Neural progenitor cell (in vitro differentiated cells): Measurements from ENCODE around the gene IBA57. TPM values are rescaled to one million over a fixed set of nuclear protein-coding genes. Genes with fewer than 3 reads are reported as not detected.
"Not testable (repeated sequence)": the region's sequence is repeated elsewhere in the genome, so short reads cannot be mapped to it uniquely, and the experiment has no call there.

ENCODE experiments used
- DNase-seq: peaks from one replicate; pipeline ENCODE4 v3.0.0-alpha.2; 2016; ENCODE audit warnings: low spot score
- H2AFZ ChIP-seq: fragments of 200-600 bp; sonication (generic); replicated peaks from 2 replicates; pipeline ENCODE4 v1.6.1; 2016; ENCODE audit warnings: antibody characterized with exemption
- H3F3A ChIP-seq: fragments of 200-600 bp; sonication (generic); 2 replicates; pipeline ENCODE4 v1.6.1; 2016; ENCODE audit warnings: antibody characterized with exemption, low read depth
- H3K27ac ChIP-seq: fragments of 200-600 bp; sonication (generic); 2 replicates; pipeline ENCODE4 v1.5.1; 2016; ENCODE audit warnings: mild to moderate bottlenecking
- H3K27me3 ChIP-seq: fragments of 200-600 bp; sonication (generic); 2 replicates; pipeline ENCODE4 v1.6.1; 2016; ENCODE audit warnings: mild to moderate bottlenecking, moderate library complexity
- H3K36me3 ChIP-seq: fragments of 200-600 bp; sonication (generic); 2 replicates; pipeline ENCODE4 v1.5.1; 2016
- H3K4me1 ChIP-seq: fragments of 200-600 bp; sonication (generic); 2 replicates; pipeline ENCODE4 v1.6.1; 2016; ENCODE audit warnings: mixed run types
- H3K4me2 ChIP-seq: fragments of 200-600 bp; sonication (generic); 2 replicates; pipeline ENCODE4 v1.6.1; 2016
- H3K4me3 ChIP-seq: fragments of 200-600 bp; sonication (generic); 2 replicates; pipeline ENCODE4 v1.5.1; 2016
- H3K79me2 ChIP-seq: fragments of 200-600 bp; sonication (generic); 2 replicates; pipeline ENCODE4 v1.6.1; 2016; ENCODE audit warnings: low read depth
- H3K9ac ChIP-seq: fragments of 200-600 bp; sonication (generic); 2 replicates; pipeline ENCODE4 v1.6.1; 2016
- H3K9me3 ChIP-seq: fragments of 200-600 bp; sonication (generic); 2 replicates; pipeline ENCODE4 v1.5.1; 2016; ENCODE audit warnings: low read depth
- H4K20me1 ChIP-seq: fragments of 200-600 bp; sonication (generic); 2 replicates; pipeline ENCODE4 v1.6.1; 2016; ENCODE audit warnings: low read depth
- H3K27ac Mint-ChIP-seq: 3 replicates; pipeline ENCODE4 v1.8.0; 2021; ENCODE audit warnings: mixed read lengths
- H3K27me3 Mint-ChIP-seq: 2 replicates; pipeline ENCODE4 v1.8.0; 2022; ENCODE audit warnings: low read depth, mild to moderate bottlenecking, inconsistent platforms, moderate library complexity, mixed read lengths; ENCODE audit not compliant: insufficient read depth
- H3K36me3 Mint-ChIP-seq: 3 replicates; pipeline ENCODE4 v1.8.0; 2021; ENCODE audit warnings: mixed read lengths
- H3K4me1 Mint-ChIP-seq: 3 replicates; pipeline ENCODE4 v1.8.0; 2021; ENCODE audit warnings: mixed read lengths
- H3K4me3 Mint-ChIP-seq: 3 replicates; pipeline ENCODE4 v1.8.0; 2021; ENCODE audit warnings: mild to moderate bottlenecking, moderate library complexity, mixed read lengths
- H3K9me3 Mint-ChIP-seq: 3 replicates; pipeline ENCODE4 v1.8.0; 2020; ENCODE audit warnings: mixed read lengths
- CTCF ChIP-seq: fragments of 200-600 bp; sonication (generic); IDR thresholded peaks from 2 replicates; pipeline ENCODE4 v1.5.1; 2017; ENCODE audit warnings: antibody characterized with exemption, mild to moderate bottlenecking
- EZH2 ChIP-seq: fragments of 200-600 bp; sonication (generic); IDR thresholded peaks from 2 replicates; pipeline ENCODE4 v1.6.1; 2017; ENCODE audit warnings: antibody characterized with exemption, mild to moderate bottlenecking, moderate library complexity
- EZH2phosphoT487 ChIP-seq: fragments of 200-600 bp; sonication (generic); IDR thresholded peaks from 2 replicates; pipeline ENCODE4 v1.6.1; 2017; ENCODE audit warnings: antibody characterized with exemption
- total RNA-seq: library from RNA; depleted of rRNA; stranded (reverse); fragments of >200 nt; gene quantifications from 2 replicates; pipeline ENCODE4 v1.2.3, GENCODE V29; 2015; ENCODE audit warnings: low replicate concordance

The IBA57 gene
- total RNA-seq, 1 donor from 2014 or later: 2.2 TPM

GRCh38 chr1:228182296-228183030, 16.9 kb downstream of the IBA57 start:
- Histone ChIP-seq H3K79me2 (no peaks in the 10 kb centered on the region), H3K27ac (no peak overlapping the region), H3K4me2 (no peak overlapping the region), H3K4me3 (no peak overlapping the region), H3F3A (no peaks in the 10 kb centered on the region), H3K36me3 (no peaks in the 10 kb centered on the region), H3K4me1 (no peaks in the 10 kb centered on the region), H3K9ac (no peak overlapping the region), H3K27me3 (no peaks in the 10 kb centered on the region), H2AFZ (no peak overlapping the region), H3K9me3 (no peaks in the 10 kb centered on the region), H4K20me1 (no peaks in the 10 kb centered on the region)
- Mint-ChIP-seq H3K36me3 (peaks cover 2% of the 10 kb centered on the region), H3K4me1 (peaks cover 14% of the 10 kb centered on the region), H3K4me3 (no peak overlapping the region), H3K27me3 (peaks cover 4% of the 10 kb centered on the region), H3K27ac (no peak overlapping the region), H3K9me3 (no peaks in the 10 kb centered on the region)
- no peak for TF ChIP-seq CTCF
- TF ChIP-seq EZH2phosphoT487: no peak
- TF ChIP-seq EZH2: no peak
- DNase-seq: no peak

- peaks cover 4% of the 10 kb centered on the region for H3K27me3 Mint-ChIP-seq
- no peak for TF ChIP-seq CTCF
- no peak for TF ChIP-seq EZH2
- H3K4me1 ChIP-seq: no peaks in the 10 kb centered on the region
- H3K4me3 Mint-ChIP-seq: no peak overlapping the region
- H3F3A ChIP-seq: no peaks in the 10 kb centered on the region
- no peak for DNase-seq
- no peak overlapping the region for H3K4me2 ChIP-seq
- no peaks in the 10 kb centered on the region for H3K79me2 ChIP-seq
- no peaks in the 10 kb centered on the region for H3K36me3 ChIP-seq
- H4K20me1 ChIP-seq: no peaks in the 10 kb centered on the region
- H3K4me1 Mint-ChIP-seq: peaks cover 14% of the 10 kb centered on the region
- H3K4me3 ChIP-seq: no peak overlapping the region
- no peak overlapping the region for H3K9ac ChIP-seq
- H2AFZ ChIP-seq: no peak overlapping the region
- H3K27me3 ChIP-seq: no peaks in the 10 kb centered on the region
- no peaks in the 10 kb centered on the region for H3K9me3 ChIP-seq
- H3K27ac ChIP-seq: no peak overlapping the region
- peaks cover 5% of the 10 kb centered on the region for H3K36me3 Mint-ChIP-seq
- H3K27ac Mint-ChIP-seq: no peak overlapping the region
- H3K9me3 Mint-ChIP-seq: peaks cover 9% of the 10 kb centered on the region
These were observed 18.5 kb downstream of the IBA57 start for GRCh38 chr1:228184152-228184551.

- Mint-ChIP-seq H3K36me3 (peaks cover 10% of the 10 kb centered on the region), H3K4me1 (peaks cover 14% of the 10 kb centered on the region), H3K27ac (peak overlapping the region; percentile 30), H3K4me3 (no peak overlapping the region), H3K9me3 (peaks cover 9% of the 10 kb centered on the region), H3K27me3 (peaks cover 4% of the 10 kb centered on the region)
- Histone ChIP-seq H4K20me1 (no peaks in the 10 kb centered on the region), H3K9ac (no peak overlapping the region), H3F3A (no peaks in the 10 kb centered on the region), H3K36me3 (no peaks in the 10 kb centered on the region), H2AFZ (no peak overlapping the region), H3K27me3 (no peaks in the 10 kb centered on the region), H3K9me3 (no peaks in the 10 kb centered on the region), H3K27ac (no peak overlapping the region), H3K4me1 (no peaks in the 10 kb centered on the region), H3K79me2 (no peaks in the 10 kb centered on the region), H3K4me3 (no peak overlapping the region), H3K4me2 (no peak overlapping the region)
- no peak for TF ChIP-seq EZH2
- no peak for TF ChIP-seq EZH2phosphoT487
- TF ChIP-seq CTCF: no peak
- no peak for DNase-seq
These were observed 20.0 kb downstream of the IBA57 start for GRCh38 chr1:228185641-228185965.

GRCh38 chr1:228188249-228188648, 22.6 kb downstream of the IBA57 start:
- H3K4me1 Mint-ChIP-seq: peaks cover 12% of the 10 kb centered on the region
- H4K20me1 ChIP-seq, H3K4me3 Mint-ChIP-seq, H3K4me3 ChIP-seq, H3K27ac ChIP-seq, H3K79me2 ChIP-seq, H3K36me3 ChIP-seq, H3K9ac ChIP-seq, H3K4me2 ChIP-seq, H3F3A ChIP-seq, DNase-seq, H2AFZ ChIP-seq, H3K27ac Mint-ChIP-seq, H3K9me3 ChIP-seq, H3K9me3 Mint-ChIP-seq, H3K4me1 ChIP-seq, H3K27me3 ChIP-seq, H3K27me3 Mint-ChIP-seq: not testable (repeated sequence)
- H3K36me3 Mint-ChIP-seq: peaks cover 14% of the 10 kb centered on the region
